Muscle layer of duodenum (tissue), 2 donors: Measurements from ENCODE around the gene C7.

Source experiments
- H3K27ac ChIP-seq: one replicate; pipeline ENCODE4 v1.7.0; 2013; ENCODE audit warnings: mild to moderate bottlenecking, low read length
- H3K27me3 ChIP-seq: one replicate; pipeline ENCODE4 v1.7.0; 2013; ENCODE audit warnings: low read depth, mild to moderate bottlenecking, control low read depth, low read length
- H3K36me3 ChIP-seq, 2 donors: one replicate each; pipeline ENCODE4 v1.7.0; 2013; ENCODE audit warnings: low read length in 2 of 2, control low read depth in 1 of 2, mild to moderate bottlenecking in 1 of 2; ENCODE audit not compliant: insufficient read depth in 2 of 2, control insufficient read depth in 1 of 2
- H3K4me1 ChIP-seq, 2 donors: one replicate each; pipeline ENCODE4 v1.7.0; 2013; ENCODE audit warnings: low read length in 2 of 2, mild to moderate bottlenecking in 2 of 2, control low read depth in 1 of 2, moderate library complexity in 1 of 2; ENCODE audit not compliant: insufficient read depth in 2 of 2, control insufficient read depth in 1 of 2
- H3K4me3 ChIP-seq, 2 donors: one replicate each; pipeline ENCODE4 v1.7.0; 2013; ENCODE audit warnings: low read length in 2 of 2, low read depth in 1 of 2, mild to moderate bottlenecking in 1 of 2
- H3K9me3 ChIP-seq, 2 donors: one replicate each; pipeline ENCODE4 v1.7.0; 2013; ENCODE audit warnings: low read length in 2 of 2, control low read depth in 1 of 2, mild to moderate bottlenecking in 1 of 2; ENCODE audit not compliant: control insufficient read depth in 1 of 2
- donor health status: healthy.

C7 gene

DNA sequence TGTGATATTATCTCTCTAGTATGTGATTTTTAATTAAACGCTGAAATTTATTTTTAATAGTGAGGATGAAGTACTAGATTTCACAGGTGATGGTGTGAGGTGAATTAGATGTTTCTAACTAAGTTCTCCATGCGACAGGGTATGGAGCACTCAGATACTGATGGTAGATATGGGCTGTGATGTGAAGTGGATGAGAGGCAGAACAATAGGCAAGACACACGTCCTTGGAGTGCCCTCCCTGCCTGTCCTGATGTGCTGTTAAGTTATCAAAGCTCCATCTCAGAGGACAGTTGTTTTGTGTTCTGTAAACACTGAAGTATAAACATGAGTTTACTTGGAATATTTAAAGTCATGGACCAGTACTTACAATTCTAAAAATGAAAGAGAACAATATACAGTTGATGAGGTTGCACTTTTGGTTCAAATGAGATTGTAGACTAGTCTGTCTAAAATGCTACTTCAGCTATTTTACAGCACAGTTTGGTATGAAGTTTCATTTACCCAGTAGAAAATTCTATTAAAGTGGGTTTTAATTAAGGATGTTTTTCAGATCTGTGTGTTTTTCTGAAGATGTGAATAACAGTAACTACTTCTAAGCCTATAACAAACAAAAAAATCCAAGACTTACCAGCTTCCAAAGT is 64.2 kb downstream of the C7 start:
- H3K36me3 ChIP-seq: no peaks in the 10 kb centered on the region
- no peak overlapping the region for H3K27ac ChIP-seq
- no peak overlapping the region for H3K4me3 ChIP-seq
- H3K4me1 ChIP-seq: peaks cover 0 to 10% of the 10 kb centered on the region in 2 donors
- H3K27me3 ChIP-seq: no peaks in the 10 kb centered on the region
- H3K9me3 ChIP-seq: no peaks in the 10 kb centered on the region

DNA sequence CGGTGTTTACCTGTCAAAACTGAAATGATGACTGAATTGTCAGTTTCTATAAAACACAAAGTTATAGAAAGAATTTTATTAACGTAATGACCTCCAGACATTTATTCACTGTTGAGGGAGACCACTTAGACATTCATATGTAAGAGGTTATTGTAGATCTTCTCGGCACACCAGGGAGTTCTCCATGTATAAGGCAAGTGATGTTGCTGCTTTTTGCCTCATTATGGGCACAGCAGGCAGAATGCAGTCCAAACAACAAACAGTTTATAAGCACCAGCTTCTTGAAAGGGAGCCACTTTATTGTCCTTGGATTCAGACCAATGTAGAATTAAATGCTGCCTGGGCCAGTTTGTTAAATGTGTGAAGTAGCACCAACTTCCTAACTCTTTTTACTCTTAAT is 66.7 kb downstream of the C7 start:
- H3K27ac ChIP-seq: no peak overlapping the region
- H3K36me3 ChIP-seq: no peaks in the 10 kb centered on the region
- peaks cover 0 to 10% of the 10 kb centered on the region in 2 donors for H3K4me1 ChIP-seq
- no peaks in the 10 kb centered on the region for H3K9me3 ChIP-seq
- H3K4me3 ChIP-seq: no peak overlapping the region
- no peaks in the 10 kb centered on the region for H3K27me3 ChIP-seq

DNA sequence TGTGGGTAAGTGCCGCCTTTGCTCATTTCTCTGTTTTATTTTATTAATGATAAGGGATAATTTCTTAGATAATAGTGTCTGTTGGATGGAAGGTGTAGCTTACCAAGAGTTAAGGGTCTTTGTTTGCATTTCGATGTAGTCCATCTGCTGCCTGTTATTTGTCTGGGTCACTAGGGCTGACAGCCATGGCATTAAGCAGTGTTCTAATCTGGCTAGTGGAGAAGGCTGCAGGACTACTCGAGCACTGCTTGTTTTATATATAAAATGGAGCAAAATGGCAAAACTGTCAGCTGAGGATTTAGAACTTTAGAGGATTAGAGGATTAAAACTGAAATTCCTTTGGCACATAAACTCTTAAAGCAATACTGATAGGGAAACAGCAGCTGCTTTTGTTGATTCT is 67.5 kb downstream of the C7 start:
- H3K27me3 ChIP-seq: no peaks in the 10 kb centered on the region
- no peak overlapping the region for H3K4me3 ChIP-seq
- H3K4me1 ChIP-seq: peaks cover 0 to 10% of the 10 kb centered on the region in 2 donors
- H3K9me3 ChIP-seq: no peaks in the 10 kb centered on the region
- no peaks in the 10 kb centered on the region for H3K36me3 ChIP-seq
- no peak overlapping the region for H3K27ac ChIP-seq

DNA sequence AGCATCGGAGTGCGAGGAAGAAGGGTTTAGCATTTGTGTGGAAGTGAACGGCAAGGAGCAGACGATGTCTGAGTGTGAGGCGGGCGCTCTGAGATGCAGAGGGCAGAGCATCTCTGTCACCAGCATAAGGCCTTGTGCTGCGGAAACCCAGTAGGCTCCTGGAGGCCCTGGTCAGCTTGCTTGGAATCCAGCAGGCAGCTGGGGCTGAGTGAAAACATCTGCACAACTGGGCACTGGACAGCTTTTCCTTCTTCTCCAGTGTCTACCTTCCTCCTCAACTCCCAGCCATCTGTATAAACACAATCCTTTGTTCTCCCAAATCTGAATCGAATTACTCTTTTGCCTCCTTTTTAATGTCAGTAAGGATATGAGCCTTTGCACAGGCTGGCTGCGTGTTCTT is 72.1 kb downstream of the C7 start:
- peaks cover 0 to 6% of the 10 kb centered on the region in 2 donors for H3K4me1 ChIP-seq
- no peak overlapping the region for H3K4me3 ChIP-seq
- no peaks in the 10 kb centered on the region for H3K36me3 ChIP-seq
- no peak overlapping the region for H3K27ac ChIP-seq
- H3K9me3 ChIP-seq: no peaks in the 10 kb centered on the region
- H3K27me3 ChIP-seq: no peaks in the 10 kb centered on the region

DNA sequence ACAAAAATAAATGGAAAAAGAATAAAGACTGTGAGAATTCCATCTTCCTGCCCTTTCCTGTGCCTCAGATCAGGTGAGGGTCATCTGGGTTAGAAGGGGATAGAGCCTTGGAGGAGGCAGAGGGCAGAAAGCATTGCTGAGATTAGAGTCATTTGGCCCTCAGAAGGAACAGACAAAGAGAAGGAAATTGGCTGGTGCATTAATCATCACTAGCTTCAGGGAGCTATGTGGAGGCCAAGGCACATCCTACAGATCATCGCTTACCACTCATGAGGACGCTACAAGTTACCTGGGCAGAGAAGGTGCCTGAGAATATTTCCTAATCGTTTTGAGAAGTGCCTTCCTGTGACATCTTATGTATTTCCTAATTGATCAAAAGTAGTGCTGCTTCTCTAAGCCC is 74.5 kb downstream of the C7 start:
- Histone ChIP-seq H3K36me3 (no peaks in the 10 kb centered on the region), H3K9me3 (no peaks in the 10 kb centered on the region), H3K27ac (no peak overlapping the region), H3K4me1 (no peaks in the 10 kb centered on the region), H3K4me3 (no peak overlapping the region), H3K27me3 (no peaks in the 10 kb centered on the region)

DNA sequence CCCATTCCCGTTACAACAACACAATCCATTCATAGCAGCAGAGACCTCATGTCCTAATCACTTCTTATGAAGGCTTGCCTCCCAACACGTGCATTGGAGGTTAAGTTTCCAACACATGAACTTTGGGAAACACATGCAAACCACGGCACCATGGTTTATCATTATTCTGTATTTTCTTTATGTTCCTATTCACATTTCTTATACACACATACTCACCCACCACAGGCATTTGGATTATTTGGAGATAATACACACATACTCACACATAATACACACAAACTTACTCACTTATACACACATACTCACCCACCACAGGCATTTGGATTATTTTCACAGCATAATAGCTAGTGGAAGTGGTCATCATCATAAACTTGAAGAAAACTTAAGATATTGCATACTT is 75.6 kb downstream of the C7 start:
- Histone ChIP-seq H3K4me1 (no peaks in the 10 kb centered on the region), H3K27ac (no peak overlapping the region), H3K4me3 (no peak overlapping the region)

DNA sequence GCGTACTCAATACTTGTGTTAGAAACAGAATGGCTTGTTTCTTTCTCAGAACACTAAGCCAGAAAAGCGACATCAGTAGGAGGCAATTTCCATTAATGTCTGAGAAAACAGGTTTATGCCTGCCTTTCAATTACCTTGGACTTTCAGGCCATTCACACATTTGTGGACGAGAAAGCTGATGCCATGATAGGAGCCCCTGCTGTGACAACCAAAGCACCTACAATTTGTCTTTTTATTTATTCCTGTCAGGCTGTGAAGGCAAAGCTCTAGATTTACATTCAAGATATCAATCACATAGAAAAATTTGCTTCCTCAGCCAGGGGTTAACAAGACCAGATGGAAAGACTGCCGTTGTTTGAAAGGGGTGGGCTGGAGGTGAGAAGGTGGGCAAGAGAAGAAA is 76.2 kb downstream of the C7 start:
- H3K4me1 ChIP-seq: no peaks in the 10 kb centered on the region
- H3K4me3 ChIP-seq: no peak overlapping the region

More for the DNA sequence above, 75.6 kb downstream of the C7 start:
- no peaks in the 10 kb centered on the region for H3K9me3 ChIP-seq
- H3K27me3 ChIP-seq: no peaks in the 10 kb centered on the region
- H3K36me3 ChIP-seq: no peaks in the 10 kb centered on the region

DNA sequence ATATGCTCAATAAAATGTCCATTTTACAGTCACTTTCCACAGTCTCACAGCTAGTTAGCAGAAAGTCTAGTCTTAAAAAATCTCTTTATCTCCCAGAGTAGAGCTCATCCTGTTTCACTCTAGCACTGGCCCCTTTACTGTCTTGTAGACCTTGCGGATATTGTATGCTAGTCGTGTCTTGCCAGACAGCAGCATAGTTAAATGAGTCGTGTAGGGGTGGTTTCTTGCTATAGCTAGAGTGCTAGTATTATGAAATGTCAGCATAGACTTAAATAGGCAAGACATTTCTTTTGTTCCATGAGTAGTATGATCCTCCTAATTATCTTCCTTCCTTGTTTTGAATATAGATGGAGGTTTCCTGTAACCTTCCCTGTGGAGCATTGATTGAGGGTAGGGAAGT is 77.4 kb downstream of the C7 start:
- no peaks in the 10 kb centered on the region for H3K36me3 ChIP-seq
- H3K9me3 ChIP-seq: no peaks in the 10 kb centered on the region
- H3K4me3 ChIP-seq: no peak overlapping the region
- H3K27me3 ChIP-seq: no peaks in the 10 kb centered on the region
- H3K27ac ChIP-seq: no peak overlapping the region
- no peaks in the 10 kb centered on the region for H3K4me1 ChIP-seq

More for the DNA sequence above, 76.2 kb downstream of the C7 start:
- no peaks in the 10 kb centered on the region for H3K27me3 ChIP-seq
- no peak overlapping the region for H3K27ac ChIP-seq
- H3K36me3 ChIP-seq: no peaks in the 10 kb centered on the region
- no peaks in the 10 kb centered on the region for H3K9me3 ChIP-seq

DNA sequence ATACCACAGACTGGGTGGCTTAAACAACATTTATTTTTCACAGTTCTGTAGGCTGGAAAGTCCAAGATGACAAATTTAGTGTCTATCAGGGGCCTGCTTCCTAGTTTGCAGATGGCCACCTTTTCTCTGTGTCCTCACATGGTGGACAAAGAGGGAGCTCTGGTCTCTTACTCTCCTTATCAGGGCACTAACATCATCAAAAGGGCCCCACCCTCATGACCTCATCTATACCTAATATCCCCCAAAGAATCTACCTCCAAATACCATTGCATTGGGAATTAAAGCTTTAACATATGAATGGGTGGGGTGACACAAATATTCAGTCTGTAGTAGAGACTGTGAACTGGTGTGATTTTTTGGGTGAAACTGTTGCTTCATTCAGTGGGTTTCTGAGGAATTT is 78.1 kb downstream of the C7 start:
- H3K9me3 ChIP-seq: no peaks in the 10 kb centered on the region
- no peak overlapping the region for H3K4me3 ChIP-seq
- no peak overlapping the region for H3K27ac ChIP-seq
- no peaks in the 10 kb centered on the region for H3K36me3 ChIP-seq
- H3K4me1 ChIP-seq: no peaks in the 10 kb centered on the region
- no peaks in the 10 kb centered on the region for H3K27me3 ChIP-seq

DNA sequence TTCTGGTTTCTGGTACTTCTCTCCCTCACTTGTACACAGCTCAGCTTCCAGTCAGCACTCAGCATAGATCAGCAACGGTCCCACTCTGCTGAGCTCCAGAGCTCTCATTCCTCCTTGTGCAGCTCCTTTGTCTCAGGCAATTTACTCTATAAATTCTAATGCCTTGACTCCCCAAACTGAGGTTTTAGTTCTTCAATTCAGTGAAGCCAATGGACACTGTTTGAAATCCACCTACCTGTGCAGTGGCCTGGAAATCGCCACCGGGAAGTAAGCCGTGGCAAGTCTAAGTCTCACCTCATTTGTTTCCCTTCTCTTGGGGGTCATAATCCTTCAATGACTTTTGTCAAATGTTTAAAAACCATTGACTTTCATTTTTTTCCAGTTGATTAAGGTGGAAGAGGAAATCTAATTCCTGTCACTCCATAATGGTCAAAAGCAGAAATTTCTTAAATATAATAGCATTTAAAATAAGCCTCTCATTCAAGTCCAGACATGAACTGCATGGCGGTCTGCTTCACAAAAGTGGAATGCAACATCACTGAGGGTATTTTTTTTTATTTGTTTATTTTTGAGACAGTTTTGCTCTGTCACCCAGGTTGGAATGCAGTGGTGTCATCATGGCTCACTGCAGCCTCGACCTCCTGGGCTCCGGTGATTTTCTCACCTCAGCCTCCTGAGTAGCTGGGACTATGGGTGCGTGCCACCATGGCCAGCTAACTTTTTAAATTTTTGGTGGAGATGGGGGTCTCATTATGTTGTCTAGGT is 79.6 kb downstream of the C7 start:
- Histone ChIP-seq H3K4me3 (no peak overlapping the region), H3K9me3 (no peaks in the 10 kb centered on the region), H3K4me1 (no peaks in the 10 kb centered on the region), H3K27me3 (no peaks in the 10 kb centered on the region), H3K27ac (no peak overlapping the region), H3K36me3 (no peaks in the 10 kb centered on the region)

DNA sequence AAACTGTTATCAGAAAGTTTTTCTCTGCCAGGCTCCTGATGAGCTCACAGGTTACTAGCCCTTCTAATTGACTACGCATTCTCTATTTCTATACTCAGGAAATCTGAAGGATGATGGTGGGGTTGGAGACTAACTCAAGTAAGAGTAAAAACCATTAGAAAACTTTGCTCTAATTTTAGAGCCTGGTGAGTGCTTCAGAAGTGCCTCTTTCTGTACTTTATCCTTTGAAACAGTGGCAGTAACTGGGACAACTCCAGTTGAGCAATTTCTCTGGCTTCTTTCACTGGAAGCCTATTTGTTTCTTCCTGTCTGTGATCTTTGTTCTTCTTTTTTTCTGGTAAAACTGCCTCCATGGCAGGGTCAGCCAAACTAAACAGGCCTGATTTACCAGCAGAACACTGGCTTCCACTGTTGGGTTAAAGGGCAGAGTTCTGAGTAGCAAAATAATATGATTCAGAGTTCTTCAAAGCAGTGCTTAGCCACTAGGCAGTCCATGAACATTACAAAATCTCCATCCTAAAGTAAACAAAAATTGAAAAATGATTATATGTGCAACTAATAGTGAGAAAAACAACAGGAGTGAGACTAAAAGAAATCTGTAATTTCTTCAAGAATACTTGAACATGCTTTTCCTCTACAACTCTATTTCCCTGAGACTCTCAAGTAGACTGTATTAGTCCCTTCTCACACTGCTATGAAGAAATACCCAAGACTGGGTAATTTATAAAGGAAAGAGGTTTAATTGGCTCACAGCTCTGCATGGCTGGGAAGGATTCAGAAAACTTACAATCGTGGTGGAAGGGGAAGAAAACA is 82.1 kb downstream of the C7 start:
- H3K27ac ChIP-seq: peak overlapping the region; percentile 71

More for the DNA sequence above, 82.1 kb downstream of the C7 start:
- Histone ChIP-seq H3K9me3 (no peaks in the 10 kb centered on the region), H3K27me3 (no peaks in the 10 kb centered on the region), H3K4me3 (no peak overlapping the region), H3K4me1 (no peaks in the 10 kb centered on the region), H3K36me3 (no peaks in the 10 kb centered on the region)
